Parathyroid adenoma (tissue), 2 donors: ENCODE results near the gene REXO4.

Source experiments
- H2AFZ ChIP-seq: fragments of 300-600 bp; sonication (generic); one replicate; pipeline ENCODE4 v1.7.0; 2017; ENCODE audit warnings: antibody characterized with exemption, mild to moderate bottlenecking
- H3K27ac ChIP-seq: fragments of 300-600 bp; sonication (generic); one replicate; pipeline ENCODE4 v1.7.0; 2017
- H3K27me3 ChIP-seq: fragments of 300-600 bp; sonication (generic); one replicate; pipeline ENCODE4 v1.7.0; 2017; ENCODE audit warnings: low read length; ENCODE audit not compliant: control insufficient read depth, insufficient read depth
- H3K36me3 ChIP-seq: fragments of 300-600 bp; sonication (generic); one replicate; pipeline ENCODE4 v1.7.0; 2017; ENCODE audit warnings: low read length; ENCODE audit not compliant: control insufficient read depth, insufficient read depth
- H3K4me1 ChIP-seq: fragments of 300-600 bp; sonication (generic); one replicate; pipeline ENCODE4 v1.7.0; 2017; ENCODE audit warnings: control low read depth
- H3K4me2 ChIP-seq: fragments of 300-600 bp; sonication (generic); one replicate; pipeline ENCODE4 v1.7.0; 2017; ENCODE audit warnings: low read length
- H3K4me3 ChIP-seq: fragments of 300-600 bp; sonication (generic); one replicate; pipeline ENCODE4 v1.7.0; 2017; ENCODE audit warnings: low read depth, low read length
- H3K79me2 ChIP-seq: fragments of 300-600 bp; sonication (generic); one replicate; pipeline ENCODE4 v1.7.0; 2017; ENCODE audit warnings: control low read depth
- H3K9ac ChIP-seq: fragments of 300-600 bp; sonication (generic); one replicate; pipeline ENCODE4 v1.7.0; 2017; ENCODE audit warnings: mild to moderate bottlenecking
- H3K9me3 ChIP-seq: fragments of 300-600 bp; sonication (generic); one replicate; pipeline ENCODE4 v1.7.0; 2017; ENCODE audit warnings: low read length; ENCODE audit not compliant: control insufficient read depth
- CTCF ChIP-seq: fragments of 300-600 bp; sonication (generic); IDR thresholded peaks from one replicate; pipeline ENCODE4 v1.7.0; 2017; ENCODE audit warnings: antibody characterized with exemption, mild to moderate bottlenecking
- donor health status: primary hyperparathyroidism.

REXO4 gene

GRCh38 chr9:133459476-133460404 lies 41.9 kb upstream of the REXO4 start, which contains the start of gene CACFD1:
TSS of gene CACFD1 (plus strand) at chr9:133459978. CDS start at chr9:133460067, 89 bp downstream.
- Histone ChIP-seq H3K4me1 (peaks cover 23% of the 10 kb centered on the region), H3K4me2 (peak within 1 kb of the TSS; percentile 94), H3K9ac (peak within 1 kb of the TSS; percentile 67), H3K4me3 (peak within 1 kb of the TSS; percentile 90), H3K79me2 (no peaks in the 10 kb centered on the region), H2AFZ (peak within 1 kb of the TSS; percentile 86), H3K27ac (peak within 1 kb of the TSS; percentile 93), H3K27me3 (no peaks in the 10 kb centered on the region), H3K36me3 (no peaks in the 10 kb centered on the region), H3K9me3 (no peaks in the 10 kb centered on the region)
- no peak for TF ChIP-seq CTCF

GRCh38 chr9:133458643-133459312 lies 41.0 kb upstream of the REXO4 start:
- Histone ChIP-seq H3K79me2 (no peaks in the 10 kb centered on the region), H3K9me3 (no peaks in the 10 kb centered on the region), H2AFZ (peak overlapping the region; percentile 62), H3K27me3 (no peaks in the 10 kb centered on the region), H3K9ac (no peak overlapping the region), H3K27ac (peak overlapping the region; percentile 93), H3K4me3 (peak overlapping the region; percentile 90), H3K36me3 (no peaks in the 10 kb centered on the region), H3K4me1 (peaks cover 19% of the 10 kb centered on the region), H3K4me2 (peak overlapping the region; percentile 94)
- TF ChIP-seq CTCF: no peak

GRCh38 chr9:133457748-133458147 lies 39.9 kb upstream of the REXO4 start:
- Histone ChIP-seq H3K4me3 (no peak overlapping the region), H3K27me3 (no peaks in the 10 kb centered on the region), H2AFZ (no peak overlapping the region), H3K9ac (no peak overlapping the region), H3K79me2 (no peaks in the 10 kb centered on the region), H3K4me2 (no peak overlapping the region), H3K36me3 (no peaks in the 10 kb centered on the region), H3K27ac (no peak overlapping the region), H3K9me3 (no peaks in the 10 kb centered on the region), H3K4me1 (peaks cover 12% of the 10 kb centered on the region)
- TF ChIP-seq CTCF: no peak

DNA sequence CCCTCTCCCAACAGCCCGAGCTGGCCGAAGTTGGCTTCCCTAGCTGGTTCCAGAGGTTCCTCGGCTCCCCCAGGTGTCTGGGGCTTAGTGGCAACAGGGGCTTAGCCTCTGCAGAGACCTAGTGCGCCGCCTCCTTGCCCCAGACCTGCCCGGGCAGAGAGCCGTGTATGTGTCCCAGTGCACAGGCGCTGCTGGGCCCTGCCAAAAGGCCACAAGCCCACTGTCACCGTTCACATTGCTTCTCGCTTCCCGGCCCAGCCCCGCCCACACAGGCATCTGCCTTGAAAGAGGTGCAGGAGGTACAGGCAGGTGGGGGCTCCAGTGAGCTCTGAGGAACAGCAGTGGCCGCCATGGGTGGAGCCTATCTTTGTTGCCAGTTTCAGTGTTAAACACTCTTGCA lies 39.4 kb upstream of the REXO4 start:
- Histone ChIP-seq H3K4me3 (no peak overlapping the region), H3K36me3 (no peaks in the 10 kb centered on the region), H3K27me3 (no peaks in the 10 kb centered on the region), H3K79me2 (no peaks in the 10 kb centered on the region), H3K4me1 (peaks cover 8% of the 10 kb centered on the region), H2AFZ (no peak overlapping the region), H3K27ac (no peak overlapping the region), H3K4me2 (no peak overlapping the region), H3K9ac (no peak overlapping the region), H3K9me3 (no peaks in the 10 kb centered on the region)
- TF ChIP-seq CTCF: no peak
